Hepatic stellate cell (primary cell): Measurements from ENCODE around the gene BCAN.

Experiments used
- DNase-seq: peaks from one replicate; pipeline ENCODE4 v3.0.0; 2011; ENCODE audit warnings: low spot score

BCAN gene

GRCh38 chr1:156662005-156662799 lies 20.3 kb downstream of the BCAN start:
- DNase-seq: no peak

GRCh38 chr1:156662800-156663055 lies 20.8 kb downstream of the BCAN start:
- DNase-seq: no peak

DNA sequence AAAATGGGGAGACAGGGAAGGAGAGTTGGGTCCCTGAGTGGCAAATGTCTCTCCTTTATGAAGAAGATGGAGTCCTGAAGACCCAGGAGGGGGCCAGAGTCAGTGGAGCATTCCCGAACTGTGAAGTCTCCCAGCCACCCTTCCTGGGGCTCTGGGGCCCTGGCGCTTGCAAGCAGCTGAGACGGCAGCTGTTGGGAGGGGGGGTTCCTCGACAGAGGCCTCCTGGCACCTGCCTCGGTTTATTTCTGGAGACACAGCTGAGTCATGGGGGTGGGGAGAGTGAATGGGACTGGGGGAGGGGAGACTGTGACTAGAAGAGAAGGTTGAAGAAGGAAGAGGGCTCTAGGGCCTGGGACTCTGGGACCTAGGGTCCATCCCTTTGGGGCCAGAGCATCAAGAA lies 21.3 kb downstream of the BCAN start:
- DNase-seq: no peak

GRCh38 chr1:156664046-156664766 lies 22.3 kb downstream of the BCAN start:
- peak; percentile 81 for DNase-seq

DNA sequence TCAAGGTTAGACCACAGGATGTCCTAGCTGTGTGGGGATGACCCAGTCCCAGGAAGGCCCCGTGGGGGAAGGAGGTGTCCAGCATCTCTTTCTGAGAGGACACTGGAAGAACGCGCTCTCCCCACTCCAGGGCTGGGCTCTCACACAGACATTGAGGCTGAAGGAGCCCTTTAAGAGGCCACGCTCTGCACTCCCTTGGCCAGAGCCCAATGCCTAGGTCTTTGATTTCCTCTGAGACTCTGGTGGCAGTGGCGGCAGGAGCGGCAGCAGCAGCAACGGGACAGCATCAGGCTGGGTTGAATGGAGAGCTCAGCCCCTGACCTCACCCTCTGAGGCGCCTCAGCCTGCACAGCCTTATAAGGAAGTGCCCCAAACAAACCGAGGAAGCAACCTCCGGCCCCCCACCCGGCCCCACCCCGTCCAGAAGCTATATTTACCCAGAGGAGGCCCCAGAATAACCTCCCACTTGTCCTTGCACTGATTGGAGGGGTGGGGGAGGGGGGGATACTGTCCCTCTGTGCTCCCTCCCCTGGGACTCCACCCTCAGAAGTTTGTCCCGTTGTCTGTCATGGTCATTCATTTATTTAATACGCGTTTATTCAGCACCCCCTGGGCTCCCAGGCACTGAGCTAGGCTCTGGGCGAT lies 23.0 kb downstream of the BCAN start:
- DNase-seq: peak; percentile 71

DNA sequence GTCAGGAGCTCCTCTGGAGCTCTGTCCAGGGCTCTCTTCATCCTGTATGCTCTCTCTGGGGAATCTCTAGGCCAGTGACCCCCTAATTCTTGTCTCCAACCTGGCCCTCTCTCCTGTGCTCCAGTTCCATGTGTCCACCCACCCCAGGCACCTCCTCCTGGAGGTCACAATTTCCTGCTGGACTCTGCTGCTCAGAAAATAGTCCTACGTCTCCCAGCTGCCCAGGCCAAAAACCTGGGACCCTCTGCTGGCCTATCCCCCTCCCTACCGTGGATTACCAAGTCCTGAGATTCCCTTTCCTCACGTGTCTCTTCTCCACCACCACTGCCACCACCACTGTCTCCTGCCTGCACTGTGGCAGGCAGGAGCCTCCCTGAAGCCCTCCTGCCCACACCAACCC lies 23.6 kb downstream of the BCAN start:
- no peak for DNase-seq

GRCh38 chr1:156666862-156667609 lies 25.1 kb downstream of the BCAN start:
- DNase-seq: no peak

- DNase-seq: no peak
These were observed 25.7 kb downstream of the BCAN start for GRCh38 chr1:156667610-156667967.

DNA sequence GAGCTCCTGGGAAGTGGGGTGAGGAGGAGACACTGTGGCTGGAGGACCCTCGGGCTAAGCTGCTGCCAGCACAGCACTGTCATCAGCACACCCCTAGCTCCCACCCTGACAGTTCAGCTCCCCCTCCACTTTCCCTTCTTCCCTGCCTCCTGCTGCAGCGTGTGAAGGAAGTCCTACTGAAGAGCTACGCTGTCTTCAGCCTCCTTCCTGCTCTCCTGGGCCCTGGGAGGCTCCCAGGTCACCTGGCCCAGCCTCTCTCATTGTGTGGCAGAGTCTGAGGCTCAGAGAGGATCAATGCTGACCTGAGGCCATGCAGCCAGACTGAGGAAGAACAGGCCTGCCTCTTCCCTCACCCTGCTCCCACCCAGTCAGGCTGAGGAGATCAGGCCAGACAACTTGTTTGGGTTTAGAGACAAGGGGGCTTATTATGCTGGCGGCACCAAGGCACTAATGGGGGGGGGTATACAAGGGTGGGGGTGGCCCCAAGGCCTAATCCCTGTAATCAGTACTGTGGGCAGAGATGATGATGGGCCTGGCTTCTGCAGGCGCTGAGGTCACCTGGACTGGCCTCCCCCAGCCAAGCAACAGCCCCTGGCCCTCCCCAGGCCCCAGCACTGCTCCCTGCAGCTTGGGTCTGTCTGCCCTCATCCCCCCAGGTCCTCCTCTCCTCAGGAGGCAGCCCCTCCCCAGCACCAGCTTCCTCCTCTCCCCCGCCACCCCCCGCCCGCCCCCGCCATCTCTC lies 26.2 kb downstream of the BCAN start:
- DNase-seq: no peak

DNA sequence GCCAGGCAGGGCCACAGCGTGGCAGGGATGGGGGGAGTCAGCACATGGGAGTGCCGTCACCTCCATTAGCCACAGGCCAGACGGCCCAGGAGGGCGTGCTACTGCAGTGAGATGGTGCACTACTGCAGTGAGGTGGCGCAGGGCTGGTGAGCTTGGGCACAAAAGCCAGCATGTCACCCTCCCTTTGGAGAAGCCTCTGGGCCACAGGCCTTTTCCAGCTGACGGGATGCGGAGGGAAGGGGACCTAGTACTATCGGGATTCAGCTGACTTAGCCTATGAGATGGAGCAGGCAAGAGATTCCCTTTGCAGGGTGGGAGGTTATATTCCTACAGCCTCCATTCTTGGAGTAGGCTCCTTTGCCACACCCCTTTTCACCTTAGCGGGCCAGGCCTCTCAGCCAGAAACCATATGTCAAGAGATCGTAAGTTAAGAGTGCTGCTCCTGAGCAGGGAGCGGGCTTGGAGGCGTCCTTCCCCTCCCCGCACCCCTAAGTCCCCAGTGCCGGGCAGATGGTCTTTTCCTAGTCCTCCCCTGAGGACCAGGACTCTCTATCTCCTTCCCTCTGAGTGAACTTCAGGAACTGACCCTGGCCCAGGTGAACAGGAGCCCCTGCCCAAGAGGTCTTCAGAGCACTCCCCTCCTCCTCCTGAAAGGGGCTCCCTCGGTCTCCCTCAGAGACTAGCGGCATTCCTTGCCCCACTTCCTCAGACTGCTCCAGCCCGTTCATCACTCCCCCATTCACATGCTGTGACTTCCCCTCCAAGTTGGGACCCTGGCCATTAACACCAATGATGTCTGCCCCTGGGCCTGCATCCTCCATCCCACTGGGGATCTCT lies 27.1 kb downstream of the BCAN start:
- no peak for DNase-seq

DNA sequence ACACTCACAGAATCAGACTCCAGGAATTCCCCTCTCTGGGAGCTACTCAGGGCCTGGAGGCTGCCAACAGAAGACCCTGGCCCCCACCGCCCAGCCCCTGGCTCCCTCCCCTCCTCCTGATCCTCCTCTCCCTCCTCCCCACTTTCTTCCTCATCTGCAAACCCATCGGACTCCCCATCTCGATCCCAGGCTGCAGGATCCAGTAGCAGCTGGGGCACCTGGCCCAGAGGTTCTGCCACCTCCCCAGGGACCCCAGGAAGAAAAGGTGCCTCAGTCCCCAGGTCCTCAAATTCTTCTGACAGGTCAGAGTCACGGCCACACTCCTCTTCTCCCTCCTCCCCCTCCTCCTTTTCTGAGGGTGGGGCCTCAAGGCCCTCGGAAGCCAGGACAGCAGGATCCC lies 27.9 kb downstream of the BCAN start:
- no peak for DNase-seq

- DNase-seq: no peak
These were observed 28.4 kb downstream of the BCAN start for GRCh38 chr1:156670359-156670758.

DNA sequence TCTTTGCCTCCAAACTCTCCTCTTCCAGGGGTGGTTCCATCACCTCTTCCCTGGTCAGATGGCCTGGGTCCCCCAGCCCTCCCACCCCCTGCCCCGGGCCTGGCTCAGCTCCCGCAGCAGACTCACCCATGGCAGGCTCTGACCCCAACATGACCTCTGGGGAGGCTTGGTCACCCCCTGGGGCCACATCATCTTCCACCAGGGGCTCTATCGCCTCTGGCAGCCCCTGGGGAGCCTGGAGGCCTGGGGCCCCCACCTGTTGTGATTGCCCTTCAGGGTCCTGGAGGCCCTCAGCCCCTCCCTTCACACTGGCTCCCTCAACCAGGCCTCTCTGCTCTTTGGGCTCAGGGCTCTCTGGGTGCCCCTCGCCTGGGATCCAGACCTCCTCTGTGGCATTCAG lies 28.9 kb downstream of the BCAN start:
- no peak for DNase-seq

DNA sequence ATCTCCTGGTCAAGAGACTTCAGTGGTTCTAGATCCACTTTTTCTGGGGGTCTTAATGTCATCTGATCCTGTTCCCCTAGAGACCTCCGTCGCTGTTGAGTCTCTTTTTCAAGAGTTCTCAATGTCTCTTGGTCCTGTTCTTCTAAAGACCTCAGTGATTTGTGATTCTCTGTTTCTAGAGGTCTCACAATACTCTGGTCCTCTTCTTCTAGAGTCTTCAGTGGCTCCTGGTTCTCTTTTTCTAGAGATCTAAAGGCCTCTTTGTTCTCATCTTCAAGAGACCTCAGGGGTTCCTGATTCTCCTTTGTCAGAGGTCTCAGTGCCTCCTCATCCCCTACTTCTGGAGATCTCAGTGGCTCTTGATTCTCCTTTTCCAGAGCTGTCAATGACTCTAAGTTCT lies 29.9 kb downstream of the BCAN start:
- DNase-seq: no peak

DNA sequence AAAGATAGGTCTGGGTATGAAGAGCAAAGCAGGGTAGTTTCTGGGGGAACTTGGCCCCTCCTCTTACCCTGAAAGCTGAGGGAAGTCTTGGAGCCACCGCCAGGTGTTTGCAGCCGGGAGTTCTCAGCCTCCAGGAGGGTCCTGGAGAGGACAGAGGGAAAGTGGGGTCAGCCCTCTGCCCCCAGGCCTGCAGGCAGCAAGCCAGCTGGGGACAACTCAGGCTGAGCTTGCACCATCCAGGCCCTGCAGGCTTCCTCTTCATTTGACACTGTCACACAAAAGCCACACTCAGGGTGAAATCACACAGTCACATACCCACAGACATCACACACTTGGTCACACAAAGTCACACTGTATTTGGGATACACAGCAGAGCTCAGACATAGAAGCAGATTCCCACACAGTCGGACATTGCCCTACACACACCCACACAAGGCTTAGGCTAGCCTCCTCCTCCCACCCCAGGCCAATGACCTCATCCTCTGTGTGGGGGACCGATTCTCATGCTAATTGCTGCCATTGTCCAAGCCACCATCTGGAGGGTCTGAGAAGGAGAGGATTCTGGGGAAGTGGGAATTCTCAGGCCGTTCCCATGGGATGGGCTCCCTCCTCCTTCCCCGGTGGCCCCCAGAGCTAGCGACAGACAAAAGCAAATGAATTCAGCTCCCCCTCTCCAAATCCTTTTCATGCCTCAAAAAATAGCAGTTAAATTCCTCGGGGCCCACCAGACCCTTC lies 31.6 kb downstream of the BCAN start:
- DNase-seq: no peak

DNA sequence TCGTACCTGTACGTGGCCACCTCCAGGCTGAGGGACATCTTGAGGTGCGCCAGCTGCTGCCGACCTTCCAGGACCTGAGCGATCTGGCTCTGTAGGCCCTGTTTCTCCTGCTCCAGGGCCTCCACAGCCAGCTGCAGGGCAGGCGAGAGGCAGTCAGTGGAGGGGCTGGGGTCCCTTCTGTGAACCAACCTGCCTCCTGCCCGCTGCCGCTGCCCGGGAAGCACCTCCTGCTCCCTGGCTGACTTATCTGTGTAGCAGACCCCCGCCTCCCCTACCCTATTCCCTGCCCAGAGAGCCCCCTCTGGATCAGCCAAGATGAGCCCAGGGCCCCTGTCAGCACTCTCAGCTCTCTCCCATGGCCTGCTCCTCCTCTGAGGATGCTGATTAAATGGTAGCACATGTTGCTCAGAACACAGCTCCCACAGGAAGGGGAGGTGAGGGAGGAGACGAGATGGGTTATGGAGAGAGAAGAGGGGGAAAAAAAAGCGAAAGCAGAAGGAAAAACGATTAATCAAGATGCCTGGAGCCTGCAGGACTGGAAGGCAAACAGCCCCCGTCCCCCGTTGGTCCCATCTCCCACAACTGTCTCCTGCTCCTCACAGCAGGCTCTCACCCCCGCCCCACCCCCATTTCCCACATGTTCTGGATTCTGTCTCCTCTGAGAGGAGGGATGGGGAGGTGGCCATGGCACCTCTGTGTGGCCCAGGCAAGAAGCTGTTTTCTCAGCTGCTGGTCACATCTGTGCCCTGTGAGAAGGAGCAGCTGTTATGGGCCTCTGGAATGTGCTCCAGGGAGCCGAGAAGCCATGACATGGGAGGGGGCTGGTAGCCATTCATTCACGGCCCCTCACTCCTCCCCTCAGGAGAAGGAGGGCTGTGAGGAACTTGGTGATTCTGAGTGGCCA lies 33.5 kb downstream of the BCAN start:
- DNase-seq: peak; percentile 86

GRCh38 chr1:156676114-156676819 lies 34.4 kb downstream of the BCAN start:
- no peak for DNase-seq

DNA sequence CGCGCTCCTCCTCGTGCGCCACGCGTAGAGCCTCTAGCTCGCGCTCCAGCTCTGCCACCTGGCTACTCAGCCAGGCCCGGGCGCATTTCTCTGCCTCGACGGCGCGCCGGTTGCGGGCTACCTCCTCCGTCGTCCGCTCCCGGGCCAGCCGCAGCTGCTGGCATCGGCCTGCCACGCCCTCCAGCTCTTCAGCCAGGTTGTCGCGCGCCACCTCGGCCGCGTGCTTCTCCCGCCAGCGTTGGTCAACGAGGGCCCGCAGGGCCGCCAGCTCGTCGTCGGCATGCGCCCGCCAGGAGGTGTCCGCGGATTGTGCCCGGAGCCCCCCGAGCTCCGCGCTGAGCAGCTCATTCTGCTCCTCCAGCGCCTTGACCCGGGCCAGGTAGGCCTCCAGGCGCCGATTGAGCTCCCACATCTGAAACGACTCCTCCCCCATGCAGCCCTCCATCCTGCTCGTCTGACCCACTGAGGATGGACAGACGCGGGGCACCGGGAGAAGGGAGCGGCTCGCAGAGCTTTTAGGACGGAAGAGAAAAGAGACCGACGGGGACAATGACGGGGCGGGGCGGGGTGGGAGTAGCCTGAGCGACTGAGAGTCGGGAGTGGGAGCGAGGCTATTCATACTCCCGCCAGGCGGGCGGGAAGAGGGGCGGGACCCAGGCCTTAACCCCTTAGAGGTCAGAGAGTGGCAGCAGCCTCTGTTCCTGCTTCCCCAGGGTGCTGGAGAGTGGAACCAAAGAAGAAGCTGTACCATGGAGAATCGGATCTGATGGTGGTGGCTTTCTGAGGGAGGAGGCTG lies 35.1 kb downstream of the BCAN start, which contains the start of gene NES:
TSS of gene NES (minus strand) at position 588 of the 796 bp plus-strand sequence. CDS start at position 445, 143 bp downstream.
- peak; percentile 82 for DNase-seq
